H1 (cell line): ENCODE results near the gene KLF6. TPM values are rescaled to one million over a fixed set of nuclear protein-coding genes. Genes with fewer than 3 reads are reported as not detected.

Experiments
- GTF2F1 ChIP-seq: IDR thresholded peaks from 2 replicates; pipeline ENCODE4 v1.6.1; 2012; ENCODE audit warnings: low read depth, low read length, improper control_type of control experiment, borderline replicate concordance
- polyA plus RNA-seq, 7 experiments: library from polyadenylated mRNA; depleted of rRNA in 3 of 7; stranded (reverse) in 5 of 7; unstranded in 2 of 7; fragments of >200 nt in 5 of 7; fragments of 200-250 nt in 2 of 7; gene quantifications; 1 replicate in 5 of 7; 2 replicates in 1 of 7; 4 replicates in 1 of 7; pipeline versions ENCODE4 v1.2.1 to v1.2.3, GENCODE V29; 2011 to 2013; ENCODE audit warnings: missing spikeins in 2 of 7, mixed read lengths in 2 of 7
- total RNA-seq: library from RNA; stranded (reverse); fragmentation: NEBNext Ultra II Directional; extraction: Animal tissue kit (Norgen Biotek cat#: 25700); gene quantifications from 2 replicates; pipeline ENCODE4 v1.2.1, GENCODE V29; 2021

KLF6 gene
- total and polyA plus RNA-seq, 2 of the 8 experiments (the other 6 are each of a cell fraction or from before 2014, with no cell fraction given): 5.7 to 19.5 TPM

DNA sequence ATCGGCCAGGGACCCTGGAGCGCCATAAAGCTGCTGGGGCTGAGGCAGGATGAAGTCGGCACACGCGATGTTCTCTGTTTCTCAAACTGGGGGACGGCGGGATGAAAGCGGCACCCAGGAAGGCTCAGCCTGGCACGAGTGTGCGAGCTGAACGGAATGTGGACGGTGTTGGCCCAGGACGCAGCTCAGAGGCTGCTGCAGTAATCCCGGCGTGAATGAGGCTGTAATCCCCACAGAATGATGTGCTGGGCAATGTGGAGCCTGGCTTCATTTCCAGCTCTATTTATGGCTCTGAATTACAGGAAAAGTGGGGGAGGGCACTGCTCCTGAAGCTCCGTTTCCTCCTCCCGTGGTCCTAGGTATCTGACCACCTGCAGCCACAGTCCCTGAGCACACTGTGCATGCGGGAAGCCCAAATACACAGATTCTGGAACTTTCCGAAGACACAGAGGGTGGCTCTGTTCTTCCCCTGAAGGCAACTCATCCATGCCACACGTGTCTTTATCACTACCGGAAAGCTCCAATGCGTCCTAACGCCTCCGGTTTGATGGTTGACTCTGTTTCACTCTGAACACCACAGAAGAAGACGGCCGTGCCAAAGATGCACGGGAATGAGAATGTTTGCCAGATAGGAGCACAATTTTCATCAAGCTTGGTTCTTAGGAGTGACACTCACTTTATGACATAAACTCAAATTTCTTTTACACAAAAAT is 37.6 kb downstream of the KLF6 start (continued):
- no peak for TF ChIP-seq GTF2F1
